GM12891 (cell line): ENCODE measurements around the gene COX7A2.

Experiments used
- PAX5 ChIP-seq: IDR thresholded peaks from 2 replicates; pipeline ENCODE4 v1.6.1; 2011; ENCODE audit warnings: low read length, moderate library complexity, mild to moderate bottlenecking; ENCODE audit not compliant: insufficient read depth, severe bottlenecking
- POLR2A ChIP-seq: IDR thresholded peaks from 2 replicates; pipeline ENCODE4 v1.6.1; 2011; ENCODE audit warnings: low read depth, low read length, control low read depth
- POLR2AphosphoS5 ChIP-seq: IDR thresholded peaks from 2 replicates; pipeline ENCODE4 v1.6.1; 2011; ENCODE audit warnings: low read depth, low read length, control low read depth
- POU2F2 ChIP-seq: IDR thresholded peaks from 2 replicates; pipeline ENCODE4 v1.6.1; 2011; ENCODE audit warnings: low read depth, mild to moderate bottlenecking, control low read depth, low read length, moderate library complexity
- SPI1 ChIP-seq: IDR thresholded peaks from 2 replicates; pipeline ENCODE4 v1.6.1; 2011; ENCODE audit warnings: low read depth, low read length, control low read depth
- TAF1 ChIP-seq: IDR thresholded peaks from 2 replicates; pipeline ENCODE4 v1.6.1; 2011; ENCODE audit warnings: low read depth, low read length, control low read depth

GRCh38 chr6:75224303-75224926 lies 19.2 kb downstream of the COX7A2 start:
- no peak for TF ChIP-seq POLR2AphosphoS5
- TF ChIP-seq POLR2A = no peak
- TF ChIP-seq TAF1 = no peak
- no peak for TF ChIP-seq SPI1
- TF ChIP-seq POU2F2 = no peak
- no peak for TF ChIP-seq PAX5
